HCT116 (cell line): Measurements from ENCODE around the gene FCMR. TPM values are rescaled to one million over a fixed set of nuclear protein-coding genes. Genes with fewer than 3 reads are reported as not detected.

Experiments used
- ATAC-seq: fragments of 200-7000 bp; cut with Tn5 transposase; 2 replicates; pipeline ENCODE4 v1.9.1; 2020; ENCODE audit warnings: mild to moderate bottlenecking, moderate library complexity
- BruUV-seq: library from RNA; stranded (reverse); fragments of 400-500 nt; replicated peaks from 2 replicates; lab custom pipeline; 2021; lab: Mats Ljungman, UMichigan
- CTCF ChIA-PET: fragments of 300-600 bp; sonication (Branson Sonifier 250); formaldehyde crosslinking; loops from one replicate; lab custom pipeline; 2021; ENCODE audit warnings: antibody characterized with exemption; lab: Charles Lee
- POLR2A ChIA-PET: fragments of 300-600, 350-600 bp; sonication (Branson Sonifier 250); formaldehyde crosslinking; loops from one replicate; lab custom pipeline; 2021; ENCODE audit warnings: antibody characterized with exemption; lab: Charles Lee
- RAD21 ChIA-PET, 2 experiments: fragments of 300-600 bp; sonication (Branson Sonifier 250); formaldehyde crosslinking; loops; one replicate each; lab custom pipeline; 2023; ENCODE audit warnings: low total read pairs in 2 of 2; ENCODE audit not compliant: uncharacterized antibody in 2 of 2, unreplicated experiment in 2 of 2, low non-redundant PET in 1 of 2; lab: Charles Lee
- DNase-seq: peaks from one replicate; pipeline ENCODE4 v3.0.0-alpha.2; 2010; ENCODE audit warnings: low read depth, low spot score
- H2AFZ ChIP-seq: fragments of 200-600 bp; shearing (Covaris generic), sonication (generic); 2 replicates; pipeline ENCODE4 v1.6.1; 2017; ENCODE audit warnings: low read depth, mixed run types, mixed read lengths, antibody characterized with exemption, low read length; ENCODE audit not compliant: poor library complexity, severe bottlenecking
- H3K27ac ChIP-seq: 2 replicates; pipeline ENCODE4 v1.5.1; 2012; ENCODE audit warnings: low read depth, low read length
- H3K27me3 ChIP-seq: fragments of 200-600 bp; sonication (generic); 2 replicates; pipeline ENCODE4 v1.6.1; 2016; ENCODE audit warnings: mixed run types, low read length, mixed read lengths; ENCODE audit not compliant: insufficient read depth
- H3K36me3 ChIP-seq, 2 experiments: fragments of 200-500 bp in 1 of 2; fragments of 200-600 bp in 1 of 2; sonication (Bioruptor generic) in 1 of 2; sonication (generic) in 1 of 2; 2 replicates each; pipeline versions ENCODE4 v1.5.1 to v1.6.1; 2014 to 2016; ENCODE audit warnings: low read length in 2 of 2, inconsistent platforms in 1 of 2, mixed read lengths in 1 of 2, mixed run types in 1 of 2; ENCODE audit not compliant: insufficient read depth in 2 of 2, control insufficient read depth in 1 of 2
- H3K4me1 ChIP-seq, 2 experiments: fragments of 200-600 bp in 1 of 2; sonication (generic) in 1 of 2; 2 replicates each; pipeline versions ENCODE4 v1.5.1 to v1.6.1; 2012 to 2017; ENCODE audit warnings: low read length in 2 of 2, inconsistent platforms in 1 of 2, mild to moderate bottlenecking in 1 of 2, mixed read lengths in 1 of 2, mixed run types in 1 of 2, moderate library complexity in 1 of 2; ENCODE audit not compliant: insufficient read depth in 2 of 2, control insufficient read depth in 1 of 2
- H3K4me2 ChIP-seq: fragments of 200-600 bp; sonication (generic); 2 replicates; pipeline ENCODE4 v1.6.1; 2017; ENCODE audit warnings: mixed run types, low read length, mixed read lengths
- H3K4me3 ChIP-seq, 2 experiments: fragments of 200-600 bp in 1 of 2; sonication (generic) in 1 of 2; replicated peaks in 1 of 2; 2 replicates each; pipeline ENCODE4 v1.5.1; 2011 to 2016; ENCODE audit warnings: low read length in 2 of 2, control low read depth in 1 of 2, low read depth in 1 of 2, mild to moderate bottlenecking in 1 of 2, mixed read lengths in 1 of 2, mixed run types in 1 of 2
- H3K79me2 ChIP-seq: fragments of 200-600 bp; sonication (generic); 2 replicates; pipeline ENCODE4 v1.6.1; 2017; ENCODE audit warnings: mild to moderate bottlenecking, mixed run types, low read length, moderate library complexity, mixed read lengths; ENCODE audit not compliant: insufficient read depth
- H3K9ac ChIP-seq: fragments of 200-600 bp; sonication (generic); 2 replicates; pipeline ENCODE4 v1.6.1; 2016; ENCODE audit warnings: low read length, mixed read lengths
- H3K9me2 ChIP-seq: fragments of 200-600 bp; sonication (generic), shearing (Covaris generic); 2 replicates; pipeline ENCODE4 v1.6.1; 2017; ENCODE audit warnings: mixed run types, mild to moderate bottlenecking, moderate library complexity; ENCODE audit not compliant: insufficient read depth
- H3K9me3 ChIP-seq, 2 experiments: fragments of 200-500 bp in 1 of 2; fragments of 200-600 bp in 1 of 2; sonication (Bioruptor generic) in 1 of 2; sonication (generic) in 1 of 2; 2 replicates each; pipeline ENCODE4 v1.6.1; 2014 to 2017; ENCODE audit warnings: low read length in 2 of 2, mixed read lengths in 2 of 2, inconsistent platforms in 1 of 2, low read depth in 1 of 2, mild to moderate bottlenecking in 1 of 2, mixed run types in 1 of 2, moderate library complexity in 1 of 2; ENCODE audit not compliant: control insufficient read depth in 1 of 2, insufficient read depth in 1 of 2
- H4K20me1 ChIP-seq: fragments of 200-600 bp; sonication (generic), shearing (Covaris generic); 2 replicates; pipeline ENCODE4 v1.6.1; 2017; ENCODE audit warnings: mixed run types, mild to moderate bottlenecking, moderate library complexity; ENCODE audit not compliant: insufficient read depth
- CBX3 ChIP-seq: IDR thresholded peaks from 2 replicates; pipeline ENCODE4 v1.6.1; 2012; ENCODE audit warnings: low read depth
- EGR1 ChIP-seq: IDR thresholded peaks from 2 replicates; pipeline ENCODE4 v1.6.1; 2012; ENCODE audit warnings: low read depth
- POLR2A ChIP-seq: IDR thresholded peaks from 2 replicates; pipeline ENCODE4 v1.7.0; 2011; ENCODE audit warnings: borderline replicate concordance; ENCODE audit not compliant: insufficient read depth, insufficient read length; ENCODE audit errors: extremely low read depth
- POLR2AphosphoS5 ChIP-seq: IDR thresholded peaks from 2 replicates; pipeline ENCODE4 v1.6.1; 2011; ENCODE audit warnings: mild to moderate bottlenecking, low read depth, low read length, moderate library complexity
- SP1 ChIP-seq: IDR thresholded peaks from 2 replicates; pipeline ENCODE4 v1.6.1; 2012; ENCODE audit warnings: low read depth
- SRF ChIP-seq: IDR thresholded peaks from 2 replicates; pipeline ENCODE4 v1.6.1; 2012; ENCODE audit warnings: low read depth
- TCF7L2 ChIP-seq: IDR thresholded peaks from 2 replicates; pipeline ENCODE4 v1.7.0; 2011; ENCODE audit warnings: borderline replicate concordance, inconsistent platforms; ENCODE audit not compliant: insufficient read depth, insufficient read length; ENCODE audit errors: extremely low read depth
- YY1 ChIP-seq: IDR thresholded peaks from 2 replicates; pipeline ENCODE4 v1.6.1; 2011; ENCODE audit warnings: low read length, low read depth, moderate library complexity, mild to moderate bottlenecking; ENCODE audit not compliant: insufficient replicate concordance; ENCODE audit errors: extremely low read depth
- ZNF274 ChIP-seq: fragments of 200-500 bp; sonication (Bioruptor generic); IDR thresholded peaks from 2 replicates; pipeline ENCODE4 v1.6.1; 2014; ENCODE audit warnings: mild to moderate bottlenecking, low read depth, low read length, inconsistent platforms
- intact Hi-C: fragments of 100-400 bp; cut with micrococcal nuclease; formaldehyde crosslinking; loops from 2 replicates; pipeline ENCODE4 v1.10.0; 2022
- total RNA-seq: library from RNA; stranded (reverse); gene quantifications from one replicate; pipeline ENCODE4 v1.2.1, GENCODE V29; 2021; ENCODE audit not compliant: unreplicated experiment
- TF ChIP-seq, protein P1 (sequence below): IDR thresholded peaks from 2 replicates; pipeline ENCODE4 v1.6.1; 2011; ENCODE audit warnings: mild to moderate bottlenecking, low read length, moderate library complexity; ENCODE audit not compliant: insufficient replicate concordance; ENCODE audit errors: extremely low read depth

FCMR gene
- total RNA-seq, 1 experiment from 2014 or later = 0.61 TPM

DNA sequence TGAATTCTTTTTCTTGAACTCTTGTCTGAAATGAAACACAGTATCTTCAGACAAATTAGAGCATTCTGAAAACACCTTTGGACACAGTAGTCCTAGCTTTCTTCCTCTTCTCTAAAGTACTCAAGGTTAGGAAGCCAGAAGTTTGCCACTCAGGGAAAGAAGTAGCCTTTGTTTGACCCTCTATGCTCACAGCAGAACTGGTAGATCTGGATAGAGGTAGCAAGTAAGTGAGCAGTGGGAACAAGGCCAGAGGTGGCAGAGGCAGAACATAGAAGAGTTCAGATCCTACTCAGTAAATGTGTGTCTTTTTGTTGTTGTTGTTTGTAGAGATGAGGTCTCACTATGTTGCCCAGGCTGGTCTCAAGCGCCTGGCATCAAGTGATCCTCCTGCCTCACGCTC is 31.9 kb upstream of the FCMR start:
- RAD21 ChIA-PET = no interaction called here
- H3K79me2 ChIP-seq = no peaks in the 10 kb centered on the region
- H3K27ac ChIP-seq = no peak overlapping the region
- H3K9me3 ChIP-seq = no peaks in the 10 kb centered on the region
- H3K4me1 ChIP-seq = no peaks in the 10 kb centered on the region
- no peak overlapping the region for H3K9ac ChIP-seq
- no peak for TF ChIP-seq SRF
- TF ChIP-seq SP1 = no peak
- no peak for TF ChIP-seq TCF7L2
- TF ChIP-seq YY1 = no peak
- TF ChIP-seq, protein P1, sequence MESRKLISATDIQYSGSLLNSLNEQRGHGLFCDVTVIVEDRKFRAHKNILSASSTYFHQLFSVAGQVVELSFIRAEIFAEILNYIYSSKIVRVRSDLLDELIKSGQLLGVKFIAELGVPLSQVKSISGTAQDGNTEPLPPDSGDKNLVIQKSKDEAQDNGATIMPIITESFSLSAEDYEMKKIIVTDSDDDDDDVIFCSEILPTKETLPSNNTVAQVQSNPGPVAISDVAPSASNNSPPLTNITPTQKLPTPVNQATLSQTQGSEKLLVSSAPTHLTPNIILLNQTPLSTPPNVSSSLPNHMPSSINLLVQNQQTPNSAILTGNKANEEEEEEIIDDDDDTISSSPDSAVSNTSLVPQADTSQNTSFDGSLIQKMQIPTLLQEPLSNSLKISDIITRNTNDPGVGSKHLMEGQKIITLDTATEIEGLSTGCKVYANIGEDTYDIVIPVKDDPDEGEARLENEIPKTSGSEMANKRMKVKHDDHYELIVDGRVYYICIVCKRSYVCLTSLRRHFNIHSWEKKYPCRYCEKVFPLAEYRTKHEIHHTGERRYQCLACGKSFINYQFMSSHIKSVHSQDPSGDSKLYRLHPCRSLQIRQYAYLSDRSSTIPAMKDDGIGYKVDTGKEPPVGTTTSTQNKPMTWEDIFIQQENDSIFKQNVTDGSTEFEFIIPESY = no peak
- TF ChIP-seq POLR2A = no peak
- no peak for TF ChIP-seq POLR2AphosphoS5
- TF ChIP-seq EGR1 = no peak
- TF ChIP-seq ZNF274 = no peak
- TF ChIP-seq CBX3 = no peak
- TF ChIP-seq, all 23 proteins: peak for 0
- Histone ChIP-seq H3K4me3 (no peak overlapping the region), H3K9me2 (no peaks in the 10 kb centered on the region), H4K20me1 (no peaks in the 10 kb centered on the region), H2AFZ (no peak overlapping the region), H3K27me3 (no peaks in the 10 kb centered on the region), H3K4me2 (no peak overlapping the region), H3K36me3 (no peaks in the 10 kb centered on the region)
- ChIA-PET POLR2A (no interaction called here), CTCF (no interaction called here)
- BruUV-seq = no TSS peak
- DNase-seq (no peak), ATAC-seq (no peak)
- intact Hi-C loops = no loop called here
